Inferior parietal cortex (tissue), 1 donor: Measurements from ENCODE around the gene ZBTB40.

ENCODE experiments used
- DNase-seq: peaks from one replicate; pipeline ENCODE4 v3.0.0-alpha.2; 2016; ENCODE audit errors: extremely low spot score

ZBTB40 gene

GRCh38 chr1:22556391-22557104 is 104.9 kb downstream of the ZBTB40 start:
- DNase-seq: no peak

GRCh38 chr1:22557341-22557950 is 105.8 kb downstream of the ZBTB40 start:
- DNase-seq: no peak

- no peak for DNase-seq
These were observed 111.2 kb downstream of the ZBTB40 start, which contains the start of gene EPHA8 for GRCh38 chr1:22562584-22563583. EPHA8 (plus strand) TSS chr1:22563489; CDS start chr1:22563636, 147 bp downstream.

- DNase-seq: no peak
These were observed 112.3 kb downstream of the ZBTB40 start for GRCh38 chr1:22563671-22564602.

- DNase-seq: no peak
These were observed 114.5 kb downstream of the ZBTB40 start for GRCh38 chr1:22566161-22566560.

- no peak for DNase-seq
These were observed 115.5 kb downstream of the ZBTB40 start for GRCh38 chr1:22567197-22567596.

GRCh38 chr1:22567994-22568393 is 116.3 kb downstream of the ZBTB40 start:
- DNase-seq: no peak

GRCh38 chr1:22569269-22569668 is 117.6 kb downstream of the ZBTB40 start:
- DNase-seq: no peak

- no peak for DNase-seq
These were observed 118.7 kb downstream of the ZBTB40 start for GRCh38 chr1:22570140-22570909.

GRCh38 chr1:22572818-22573217 is 121.2 kb downstream of the ZBTB40 start:
- DNase-seq: no peak

- DNase-seq: no peak
These were observed 121.6 kb downstream of the ZBTB40 start for GRCh38 chr1:22573237-22573636.

GRCh38 chr1:22575532-22576149 is 124.0 kb downstream of the ZBTB40 start:
- DNase-seq: no peak

- no peak for DNase-seq
These were observed 124.5 kb downstream of the ZBTB40 start for GRCh38 chr1:22576150-22576544.

GRCh38 chr1:22576617-22577016 is 125.0 kb downstream of the ZBTB40 start:
- DNase-seq: no peak

GRCh38 chr1:22578732-22579361 is 127.2 kb downstream of the ZBTB40 start:
- DNase-seq: no peak

GRCh38 chr1:22579541-22580155 is 128.0 kb downstream of the ZBTB40 start:
- DNase-seq: no peak
